ENCODE measurements around the gene TMPRSS13.

Gene TMPRSS13

GRCh38 chr11:117913736-117914397 lies 15.3 kb downstream of the TMPRSS13 start:
- DNase-seq (ENCODE audit: low read depth in 2 of 2) = no peak

- no peak for DNase-seq (ENCODE audit: low read depth in 2 of 2)
These were observed 16.7 kb downstream of the TMPRSS13 start for GRCh38 chr11:117912497-117912896.

DNA sequence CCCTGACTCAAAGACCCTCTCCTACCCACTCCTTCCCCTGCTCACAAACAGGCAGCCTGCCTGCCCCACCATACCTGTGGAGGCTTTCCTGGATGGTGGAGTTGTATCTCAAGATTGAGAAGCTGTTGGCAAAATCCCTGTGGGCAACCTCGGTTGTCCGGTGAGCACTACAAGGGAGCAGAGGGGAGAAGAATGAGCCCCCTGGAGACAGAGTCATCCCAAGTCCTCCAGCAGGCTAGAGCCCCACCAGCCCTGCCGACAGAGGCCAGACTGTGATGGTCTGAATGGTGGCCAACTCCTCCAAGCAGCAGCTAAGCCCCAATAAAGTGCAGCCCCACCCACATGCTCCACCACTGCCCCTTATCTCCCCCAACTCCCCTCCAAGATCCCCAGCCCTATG lies 17.5 kb downstream of the TMPRSS13 start:
- no peak for DNase-seq (ENCODE audit: low read depth in 2 of 2)

DNA sequence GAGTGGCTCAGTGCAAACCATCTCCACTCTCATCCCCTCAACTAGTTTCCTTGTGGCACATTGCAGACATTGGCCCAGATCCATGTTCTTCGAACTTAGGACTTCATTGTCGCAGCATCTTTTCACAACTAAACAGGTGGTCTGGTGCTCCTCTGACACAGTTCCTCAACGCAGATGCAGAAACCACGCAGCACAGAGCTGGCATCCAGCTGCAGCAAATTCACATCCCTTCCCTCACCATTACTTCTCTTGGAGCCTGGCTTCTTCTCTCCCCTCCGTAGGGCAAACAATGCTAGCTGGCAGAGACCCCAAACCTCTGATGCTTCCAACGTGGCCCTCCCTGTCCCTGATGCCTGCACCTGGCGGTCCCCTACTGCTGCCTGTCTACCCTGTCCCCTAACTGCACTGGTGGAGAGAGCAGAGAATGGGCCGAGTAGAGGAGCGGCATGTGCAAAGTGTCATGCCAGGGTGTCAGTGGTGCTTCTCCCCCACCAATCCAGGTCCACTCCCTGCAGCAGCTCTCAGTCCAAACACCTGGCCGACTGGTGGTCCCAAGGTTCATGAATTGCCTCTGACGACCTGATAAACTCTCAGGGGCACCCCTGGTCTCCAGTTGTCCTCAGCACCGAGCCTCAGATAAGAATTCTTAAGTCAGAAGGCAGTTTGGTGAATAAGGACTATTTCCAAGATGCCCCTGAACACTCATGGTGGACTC lies 18.1 kb downstream of the TMPRSS13 start:
- no peak for DNase-seq (ENCODE audit: low read depth in 2 of 2)

- DNase-seq (ENCODE audit: low read depth in 2 of 2) = no peak
These were observed 18.7 kb downstream of the TMPRSS13 start for GRCh38 chr11:117910525-117910924.

DNA sequence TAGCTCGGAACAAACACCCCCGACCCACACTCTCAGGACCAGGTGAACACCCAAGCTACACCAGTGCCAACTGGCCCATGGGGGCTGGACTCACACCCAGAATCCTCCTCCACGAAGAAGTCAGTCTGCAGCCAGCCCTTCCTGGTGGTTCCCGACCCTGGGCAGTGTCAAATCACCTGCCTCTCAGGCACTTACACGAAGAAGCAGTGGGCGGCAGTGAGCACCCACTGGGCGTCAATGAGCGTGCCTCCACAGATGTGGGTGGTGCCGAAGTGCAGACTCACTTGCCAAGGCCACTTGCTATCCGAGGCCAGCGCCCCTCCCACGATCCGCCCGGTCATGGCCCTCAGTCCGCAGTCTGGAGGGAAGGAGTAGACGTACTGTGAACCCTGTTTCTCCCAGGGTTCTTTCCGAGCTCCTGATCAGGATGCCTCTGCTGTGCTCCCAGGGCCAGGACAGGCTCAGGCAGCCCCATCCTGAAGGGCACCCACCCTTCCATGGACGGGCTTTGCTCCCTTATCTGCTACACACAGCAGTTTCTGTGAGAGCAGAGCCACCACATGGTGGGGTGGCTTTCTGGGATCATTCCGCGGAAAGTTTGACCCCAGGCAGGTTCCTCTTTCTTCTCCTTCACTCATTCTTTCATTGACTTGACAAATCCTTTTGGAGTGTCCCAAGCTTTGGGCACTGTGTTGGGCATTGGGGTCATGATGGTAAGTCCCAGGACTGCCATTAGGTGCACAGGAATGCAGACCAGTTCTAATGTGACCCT lies 19.4 kb downstream of the TMPRSS13 start:
- no peak for DNase-seq (ENCODE audit: low read depth in 2 of 2)

DNA sequence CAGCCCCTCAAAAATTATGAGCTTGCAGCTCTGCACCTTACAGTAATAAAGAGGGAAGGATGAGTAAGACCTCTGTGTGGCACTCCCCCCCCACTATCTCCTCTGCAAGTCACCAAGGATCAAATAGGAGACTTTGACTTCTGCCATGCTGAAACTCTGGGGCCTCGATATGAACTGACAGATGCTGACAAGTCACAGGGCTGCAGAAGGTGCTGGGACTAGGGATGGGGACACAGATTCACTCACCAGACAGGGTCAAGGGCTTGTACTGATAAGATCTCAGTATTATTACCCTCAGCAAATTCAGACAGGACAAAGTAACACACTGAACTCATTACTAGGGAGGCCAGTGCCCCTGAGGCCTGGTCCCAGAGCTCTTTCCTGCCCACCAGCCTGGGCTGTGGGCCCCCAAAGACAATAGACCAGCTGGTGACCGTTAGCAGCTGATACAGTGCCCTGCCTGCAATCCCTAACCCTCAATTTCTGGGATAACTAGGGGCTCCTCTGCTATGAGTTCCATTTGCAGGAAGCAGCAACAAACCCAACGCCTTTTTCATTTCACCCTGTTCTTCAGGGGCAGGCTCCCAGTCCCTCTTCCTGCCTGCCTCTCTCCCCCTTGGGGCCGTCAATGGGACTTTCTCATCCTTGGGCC lies 20.1 kb downstream of the TMPRSS13 start:
- no peak for DNase-seq (ENCODE audit: low read depth in 2 of 2)

DNA sequence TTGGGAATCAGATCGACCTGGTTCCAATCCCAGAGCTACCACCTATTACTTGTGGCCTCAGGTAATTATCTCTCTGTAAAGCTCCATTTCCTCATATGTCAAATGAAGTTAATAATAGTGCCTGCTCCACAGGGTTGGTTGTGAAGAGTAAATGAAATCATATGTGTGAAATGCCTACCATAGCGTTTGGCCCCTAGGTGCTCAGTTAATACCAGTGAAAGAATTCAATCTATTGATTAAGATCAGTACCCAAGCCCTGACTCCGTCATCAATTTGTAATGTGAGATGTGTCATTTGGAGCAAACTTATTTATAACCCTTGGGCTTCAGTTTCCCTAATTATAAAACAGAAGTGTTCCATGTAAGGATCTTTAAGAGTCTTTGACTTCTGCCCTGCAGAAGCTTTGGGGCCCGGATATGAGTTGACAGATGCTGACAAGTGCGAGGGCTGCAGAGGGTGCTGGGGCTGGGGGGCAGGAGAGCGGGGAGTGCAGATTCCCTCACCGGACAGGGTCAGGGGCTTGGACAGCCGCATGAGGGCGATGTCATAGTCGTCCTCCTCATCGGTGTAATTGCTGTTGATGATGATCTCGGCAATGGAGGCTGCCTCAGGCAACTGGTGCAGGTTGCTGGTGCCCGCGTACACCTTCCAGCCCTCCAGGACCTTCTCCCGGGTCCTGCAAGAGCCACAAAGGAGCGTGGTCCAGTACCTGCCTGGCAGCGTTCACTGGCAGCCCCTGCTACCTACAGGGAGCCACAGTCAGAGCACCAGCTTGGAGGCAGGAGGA lies 20.9 kb downstream of the TMPRSS13 start:
- DNase-seq (ENCODE audit: low read depth in 2 of 2) = no peak

- peak; percentile 39 to 62 for DNase-seq (ENCODE audit: low read depth in 2 of 2)
These were observed 21.7 kb downstream of the TMPRSS13 start for GRCh38 chr11:117907276-117908108.

GRCh38 chr11:117906710-117907109 lies 22.5 kb downstream of the TMPRSS13 start:
- no peak for DNase-seq (ENCODE audit: low read depth in 2 of 2)

GRCh38 chr11:117906126-117906525 lies 23.1 kb downstream of the TMPRSS13 start:
- DNase-seq (ENCODE audit: low read depth in 2 of 2) = no peak

DNA sequence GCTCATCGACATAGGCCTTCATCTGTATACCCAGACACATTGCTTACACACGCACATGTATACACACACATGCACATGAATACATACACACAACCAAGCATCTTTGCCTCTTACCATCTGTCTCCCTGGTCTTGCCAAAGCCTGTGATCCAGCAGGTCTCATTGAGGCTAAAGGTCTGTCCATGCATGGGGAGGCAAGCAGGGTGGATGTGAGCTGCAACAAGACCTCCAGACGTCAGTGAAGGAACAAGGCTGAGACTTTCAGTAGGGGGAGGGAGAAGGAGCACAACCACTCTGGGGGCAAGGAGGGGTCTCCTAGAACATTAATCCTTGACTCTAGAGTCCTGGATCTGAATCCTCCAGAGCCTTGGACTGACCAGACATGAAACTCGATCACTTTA lies 23.7 kb downstream of the TMPRSS13 start:
- DNase-seq (ENCODE audit: low read depth in 2 of 2) = no peak

- no peak for DNase-seq (ENCODE audit: low read depth in 2 of 2)
These were observed 25.5 kb downstream of the TMPRSS13 start for GRCh38 chr11:117903505-117904382.

DNA sequence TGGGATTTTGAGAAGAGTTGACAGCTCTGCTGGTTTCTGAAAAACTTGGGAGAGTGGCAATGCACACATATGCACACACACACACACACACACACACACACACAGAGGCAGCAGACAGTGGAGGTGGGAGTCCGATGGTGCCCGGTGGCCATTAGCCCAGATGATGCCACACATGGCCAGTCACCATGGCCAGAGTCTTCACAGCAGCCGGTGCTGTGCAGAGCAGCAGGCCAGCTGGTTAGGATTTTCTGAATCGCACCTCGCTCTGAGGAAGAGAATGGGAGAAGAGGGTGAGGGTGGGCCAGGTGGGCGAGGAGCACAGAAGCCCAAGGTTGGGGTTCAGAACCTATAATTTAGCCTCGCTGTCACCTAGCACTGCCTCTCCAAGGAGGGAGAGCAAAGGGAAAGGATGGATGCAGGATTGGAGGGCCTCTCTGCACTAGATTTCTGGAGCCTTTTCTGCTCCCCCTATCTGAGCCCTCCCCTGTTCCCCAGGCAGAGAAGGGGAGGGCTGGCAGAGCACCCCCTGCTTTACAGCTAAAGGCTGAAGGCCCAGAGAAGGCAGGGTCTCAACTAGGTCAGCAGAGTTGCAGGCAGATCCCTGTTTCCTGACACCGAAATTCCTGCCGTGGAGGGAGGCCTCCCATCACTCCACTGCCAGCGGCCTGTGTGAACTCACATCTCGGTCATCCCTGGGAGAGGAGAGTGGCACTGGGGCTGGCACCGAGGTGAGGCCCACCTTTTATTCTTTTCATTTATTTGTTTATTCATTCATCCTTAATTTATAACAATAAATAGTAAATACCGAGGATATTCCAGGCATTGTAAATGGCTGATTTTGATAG lies 27.0 kb downstream of the TMPRSS13 start:
- DNase-seq (ENCODE audit: low read depth in 2 of 2) = no peak

DNA sequence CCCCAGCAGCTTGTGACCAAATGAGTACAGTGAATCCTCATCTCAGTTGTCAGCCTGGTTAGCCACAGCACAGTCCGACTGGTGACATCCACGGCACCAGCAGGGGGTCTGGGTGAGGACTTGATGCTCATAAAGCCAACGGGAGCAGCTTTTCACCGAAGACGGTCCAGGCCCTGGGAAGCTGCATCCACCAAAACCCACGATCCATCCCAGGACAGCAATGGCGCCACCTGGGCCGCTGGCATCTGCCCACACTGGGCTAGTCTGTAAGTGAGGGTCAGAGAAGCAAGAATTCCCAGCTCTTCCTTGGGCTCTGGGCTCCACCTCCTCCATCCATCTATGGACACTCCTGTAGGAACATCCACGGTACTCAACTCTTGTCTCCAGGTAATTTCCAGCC lies 27.6 kb downstream of the TMPRSS13 start:
- no peak for DNase-seq (ENCODE audit: low read depth in 2 of 2)

DNA sequence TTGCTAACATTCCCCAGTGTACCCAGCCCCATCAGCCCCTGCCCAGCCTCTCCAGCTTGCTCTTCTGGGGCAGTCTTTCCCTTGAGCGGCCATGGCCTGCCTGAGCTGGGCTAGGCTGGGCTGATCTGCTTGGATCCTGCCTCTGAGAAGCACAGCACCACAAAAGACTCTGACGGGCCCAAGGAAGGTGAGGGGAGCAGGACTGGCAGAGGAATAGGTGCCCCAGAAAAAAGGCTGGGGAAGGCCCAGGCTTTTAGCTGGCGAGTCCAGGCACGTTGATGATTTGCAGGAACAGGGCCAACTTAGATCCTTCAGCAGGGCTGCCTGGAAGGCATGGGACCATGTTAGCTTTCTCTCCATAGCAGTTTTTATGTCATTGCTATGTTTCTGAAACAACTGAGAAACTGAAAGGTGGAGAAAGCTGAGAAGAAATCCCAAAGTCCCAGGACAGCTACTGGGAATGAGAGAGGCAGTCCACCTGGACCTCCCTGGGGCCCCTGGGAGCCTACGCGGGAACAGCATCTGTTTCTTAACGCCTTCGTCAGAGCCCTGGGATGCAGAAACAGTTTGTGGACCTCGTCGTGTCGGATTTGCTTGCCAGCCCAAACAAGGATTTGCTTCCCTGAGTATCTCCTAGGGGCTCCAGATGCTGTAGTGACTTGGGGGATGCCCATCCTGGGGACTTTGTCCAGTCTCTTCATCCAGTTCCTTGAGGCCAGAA lies 28.3 kb downstream of the TMPRSS13 start:
- DNase-seq (ENCODE audit: low read depth in 2 of 2) = no peak

GRCh38 chr11:117900121-117900648 lies 29.0 kb downstream of the TMPRSS13 start:
- no peak for DNase-seq (ENCODE audit: low read depth in 2 of 2)

DNA sequence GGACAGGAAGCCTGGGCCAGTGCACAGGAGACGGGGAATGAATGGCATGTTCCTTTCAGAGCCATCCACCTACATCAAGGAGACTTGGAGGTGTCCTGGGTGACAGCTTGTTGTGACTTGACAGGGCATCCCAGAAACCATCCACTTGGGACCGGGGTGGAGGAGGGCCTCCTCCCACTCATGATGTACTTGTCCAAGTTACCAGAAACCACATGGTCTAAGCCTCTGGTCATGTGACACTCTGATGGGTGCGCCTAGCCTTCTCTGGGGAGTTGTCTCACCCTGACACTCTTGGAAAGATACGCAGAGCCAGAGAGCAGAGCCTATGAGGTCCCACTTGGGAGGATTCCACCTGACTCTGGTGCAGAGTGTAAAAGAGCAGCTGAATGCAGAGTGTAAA lies 31.1 kb downstream of the TMPRSS13 start:
- no peak for DNase-seq (ENCODE audit: low read depth in 2 of 2)

Data from stimulated activated CD4-positive, alpha-beta T cell treated with anti-CD3 and anti-CD28 coated beads, Interleukin-12 subunit alpha, Interleukin-12 subunit beta, amount 100 ng/mL, for 24 hours (primary cell).